DMS153 (cell line): ENCODE data around the gene MB21D2.

Experiments used
- DNase-seq: peaks from one replicate; lab custom pipeline; 2025; lab: John Stamatoyannopoulos, UW

Gene MB21D2

GRCh38 chr3:192921793-192922192 is 4.1 kb upstream of the MB21D2 start:
- no peak for DNase-seq

GRCh38 chr3:192920411-192920810 is 2.8 kb upstream of the MB21D2 start:
- DNase-seq, result no peak

- no peak for DNase-seq
These were observed 2.2 kb upstream of the MB21D2 start for GRCh38 chr3:192919901-192920300.

GRCh38 chr3:192918275-192918588 is 576 bp upstream of the MB21D2 start:
- DNase-seq, result no peak

- no peak for DNase-seq
These were observed 640 bp downstream of the MB21D2 start for GRCh38 chr3:192917028-192917403.

GRCh38 chr3:192916371-192917027 is 1.2 kb downstream of the MB21D2 start:
- no peak for DNase-seq

- no peak for DNase-seq
These were observed 1.9 kb downstream of the MB21D2 start for GRCh38 chr3:192915722-192916121.

- DNase-seq, result no peak
These were observed 2.4 kb downstream of the MB21D2 start for GRCh38 chr3:192915304-192915703.

- no peak for DNase-seq
These were observed 2.8 kb downstream of the MB21D2 start for GRCh38 chr3:192914848-192915247.

GRCh38 chr3:192913540-192913939 is 4.1 kb downstream of the MB21D2 start:
- no peak for DNase-seq

- DNase-seq, result no peak
These were observed 6.4 kb downstream of the MB21D2 start for GRCh38 chr3:192911293-192911692.

- DNase-seq, result no peak
These were observed 9.9 kb downstream of the MB21D2 start for GRCh38 chr3:192907784-192908183.

GRCh38 chr3:192906940-192907339 is 10.7 kb downstream of the MB21D2 start:
- peak; percentile 47 for DNase-seq

GRCh38 chr3:192905980-192906678 is 11.5 kb downstream of the MB21D2 start:
- DNase-seq, result no peak

- no peak for DNase-seq
These were observed 12.9 kb downstream of the MB21D2 start for GRCh38 chr3:192904632-192905289.

GRCh38 chr3:192902549-192902948 is 15.1 kb downstream of the MB21D2 start:
- DNase-seq, result no peak

- DNase-seq, result no peak
These were observed 16.2 kb downstream of the MB21D2 start for GRCh38 chr3:192901435-192901834.

GRCh38 chr3:192899540-192899982 is 18.1 kb downstream of the MB21D2 start:
- no peak for DNase-seq

- DNase-seq, result no peak
These were observed 20.7 kb downstream of the MB21D2 start for GRCh38 chr3:192897005-192897404.

GRCh38 chr3:192896208-192896607 is 21.4 kb downstream of the MB21D2 start:
- no peak for DNase-seq

- no peak for DNase-seq
These were observed 23.0 kb downstream of the MB21D2 start for GRCh38 chr3:192894676-192895075.

GRCh38 chr3:192892981-192893700 is 24.5 kb downstream of the MB21D2 start:
- DNase-seq, result no peak
